ENCODE data around the gene UTP20. TPM values are rescaled to one million over a fixed set of nuclear protein-coding genes. Genes with fewer than 3 reads are reported as not detected.

UTP20 gene
- total and polyA plus RNA-seq, 2 donors (not counting 3 experiments of a cell fraction or from before 2014, with no cell fraction given), result 4.6 to 23.1 TPM

DNA sequence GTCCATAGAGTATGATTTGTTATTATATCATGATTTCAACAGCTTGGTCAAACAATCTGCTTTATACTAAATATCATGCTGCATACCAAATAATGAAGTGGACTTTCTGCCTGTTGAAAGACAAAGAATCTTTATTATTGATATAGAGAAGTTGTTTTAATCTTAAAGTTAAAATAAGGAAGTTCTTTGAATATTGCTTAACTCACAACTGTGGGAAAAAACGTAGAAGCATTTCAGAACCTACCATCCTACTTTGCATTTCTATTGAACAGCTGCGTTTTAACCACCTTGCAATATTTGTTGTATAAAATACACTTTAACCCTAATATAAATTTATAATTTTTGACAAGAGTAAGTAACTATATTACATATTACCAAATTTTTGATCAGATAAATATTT is 150.6 kb downstream of the UTP20 start:
- ChIA-PET CTCF (interaction anchor here (1.0 kb wide), 1 partner anchor 11 kb away, joined by 3 read pairs; no protein-coding TSS in a partner anchor), POLR2A (no interaction called here)
- Histone ChIP-seq H3K36me3 (ENCODE audit: control insufficient read depth in 2 of 2, extremely low read depth in 1 of 2, insufficient read depth in 2 of 2, low read length in 2 of 2) (no peaks in the 10 kb centered on the region), H3K27me3 (ENCODE audit: control insufficient read depth in 2 of 2, insufficient read depth in 2 of 2, low read length in 2 of 2) (no peaks in the 10 kb centered on the region), H3K4me2 (ENCODE audit: insufficient read depth, low read length) (no peak overlapping the region), H2AFZ (ENCODE audit: low read depth, low read length) (no peak overlapping the region), H3K9ac (replicated peaks; ENCODE audit: extremely low read depth, insufficient read depth, low read length) (no peak overlapping the region), H3K4me1 (ENCODE audit: control insufficient read depth, extremely low read depth, insufficient read depth, low read length) (no peaks in the 10 kb centered on the region), H4K20me1 (replicated peaks; ENCODE audit: control insufficient read depth, extremely low read depth, insufficient read depth, low read length) (no peaks in the 10 kb centered on the region), H3K79me2 (ENCODE audit: control insufficient read depth, insufficient read depth, low read length) (no peaks in the 10 kb centered on the region), H3K9me3 (replicated peaks; ENCODE audit: control insufficient read depth, insufficient read depth, low read length) (no peaks in the 10 kb centered on the region), H3K9me1 (replicated peaks; ENCODE audit: control insufficient read depth, extremely low read depth, insufficient read depth, low read length) (no peaks in the 10 kb centered on the region), H3K4me3 (replicated peaks in 1 of 3; ENCODE audit: insufficient read depth in 1 of 3, low read depth in 1 of 3, low read length in 3 of 3) (no peak overlapping the region), H3K27ac (ENCODE audit: insufficient read depth, low read depth, low read length) (no peak overlapping the region)
- TF ChIP-seq EZH2 (IDR thresholded peaks at IDR 0.05; ENCODE audit: borderline replicate concordance, low read depth, low read length, severe bottlenecking) (no peak), POLR2A (IDR thresholded peaks at IDR 0.05; ENCODE audit: low read depth, low read length) (no peak), POLR2AphosphoS5 (IDR thresholded peaks at IDR 0.05; ENCODE audit: insufficient read depth, low read depth, low read length) (no peak), GATA2 (IDR thresholded peaks at IDR 0.05; ENCODE audit: insufficient read depth, insufficient read length, low read depth, low read length) (no peak), MYC (IDR thresholded peaks at IDR 0.05; ENCODE audit: low read depth, low read length) (no peak), FOS (IDR thresholded peaks at IDR 0.05; ENCODE audit: borderline replicate concordance, insufficient read depth, low read length) (no peak), JUN (IDR thresholded peaks at IDR 0.05; ENCODE audit: borderline replicate concordance, insufficient read depth, insufficient read length, low read depth) (no peak)
- TF ChIP-seq, protein P1, sequence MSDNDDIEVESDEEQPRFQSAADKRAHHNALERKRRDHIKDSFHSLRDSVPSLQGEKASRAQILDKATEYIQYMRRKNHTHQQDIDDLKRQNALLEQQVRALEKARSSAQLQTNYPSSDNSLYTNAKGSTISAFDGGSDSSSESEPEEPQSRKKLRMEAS (IDR thresholded peaks at IDR 0.05; ENCODE audit: insufficient read depth, insufficient read length), result no peak
- TF ChIP-seq, protein P2, sequence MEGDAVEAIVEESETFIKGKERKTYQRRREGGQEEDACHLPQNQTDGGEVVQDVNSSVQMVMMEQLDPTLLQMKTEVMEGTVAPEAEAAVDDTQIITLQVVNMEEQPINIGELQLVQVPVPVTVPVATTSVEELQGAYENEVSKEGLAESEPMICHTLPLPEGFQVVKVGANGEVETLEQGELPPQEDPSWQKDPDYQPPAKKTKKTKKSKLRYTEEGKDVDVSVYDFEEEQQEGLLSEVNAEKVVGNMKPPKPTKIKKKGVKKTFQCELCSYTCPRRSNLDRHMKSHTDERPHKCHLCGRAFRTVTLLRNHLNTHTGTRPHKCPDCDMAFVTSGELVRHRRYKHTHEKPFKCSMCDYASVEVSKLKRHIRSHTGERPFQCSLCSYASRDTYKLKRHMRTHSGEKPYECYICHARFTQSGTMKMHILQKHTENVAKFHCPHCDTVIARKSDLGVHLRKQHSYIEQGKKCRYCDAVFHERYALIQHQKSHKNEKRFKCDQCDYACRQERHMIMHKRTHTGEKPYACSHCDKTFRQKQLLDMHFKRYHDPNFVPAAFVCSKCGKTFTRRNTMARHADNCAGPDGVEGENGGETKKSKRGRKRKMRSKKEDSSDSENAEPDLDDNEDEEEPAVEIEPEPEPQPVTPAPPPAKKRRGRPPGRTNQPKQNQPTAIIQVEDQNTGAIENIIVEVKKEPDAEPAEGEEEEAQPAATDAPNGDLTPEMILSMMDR (IDR thresholded peaks at IDR 0.05; ENCODE audit: extremely low read depth in 1 of 2, insufficient read depth in 1 of 2, low read depth in 1 of 2, low read length in 2 of 2), result no peak
- intact Hi-C loops (cut with micrococcal nuclease) (no loop called here), dilution Hi-C loops (cut with MboI; ENCODE audit: extremely low pct_ligation_motif_present, low sequenced_read_pairs) (no loop called here)
- no peak for DNase-seq (ENCODE audit: low read depth, low spot score)
- no peak for FAIRE-seq
- no TSS peak for BruUV-seq (replicated peaks)

Measured in endothelial cell of umbilical vein (primary cell).